Mesenchymal stem cell (in vitro differentiated cells and primary cell): ENCODE measurements around the gene GALNT10.

Experiments used
- DNase-seq: peaks from one replicate; pipeline ENCODE4 v3.0.0-alpha.2; 2013
- H2AFZ ChIP-seq: one replicate; pipeline ENCODE4 v1.6.1; 2013; ENCODE audit warnings: low read depth, mild to moderate bottlenecking, control low read depth, inconsistent platforms, low read length, moderate library complexity
- H2AK5ac ChIP-seq: 2 replicates; pipeline ENCODE4 v1.6.1; 2013; ENCODE audit warnings: low read length, moderate library complexity, mild to moderate bottlenecking, inconsistent platforms; ENCODE audit not compliant: severe bottlenecking
- H2BK120ac ChIP-seq: one replicate; pipeline ENCODE4 v1.6.1; 2013; ENCODE audit warnings: low read depth, mild to moderate bottlenecking, inconsistent platforms, low read length, moderate library complexity
- H2BK12ac ChIP-seq, 2 experiments: one replicate each; pipeline ENCODE4 v1.6.1; 2013; ENCODE audit warnings: inconsistent platforms in 2 of 2, low read length in 2 of 2, mild to moderate bottlenecking in 2 of 2, moderate library complexity in 2 of 2, control low read depth in 1 of 2
- H2BK15ac ChIP-seq: one replicate; pipeline ENCODE4 v1.6.1; 2013; ENCODE audit warnings: mild to moderate bottlenecking, low read depth, inconsistent platforms; ENCODE audit not compliant: poor library complexity, severe bottlenecking
- H2BK5ac ChIP-seq: 2 replicates; pipeline ENCODE4 v1.6.1; 2013; ENCODE audit warnings: low read depth, mild to moderate bottlenecking, low read length, control low read depth, inconsistent platforms; ENCODE audit not compliant: poor library complexity, severe bottlenecking
- H3K14ac ChIP-seq, 2 experiments: one replicate each; pipeline ENCODE4 v1.6.1; 2013; ENCODE audit warnings: inconsistent platforms in 2 of 2, low read length in 2 of 2, control low read depth in 1 of 2, mild to moderate bottlenecking in 1 of 2, moderate library complexity in 1 of 2
- H3K18ac ChIP-seq, 2 experiments: one replicate each; pipeline ENCODE4 v1.6.1; 2013; ENCODE audit warnings: inconsistent platforms in 2 of 2, low read length in 2 of 2, control low read depth in 1 of 2, low read depth in 1 of 2, mild to moderate bottlenecking in 1 of 2
- H3K23ac ChIP-seq, 2 experiments: one replicate each; pipeline ENCODE4 v1.6.1; 2013; ENCODE audit warnings: inconsistent platforms in 2 of 2, low read length in 2 of 2, mild to moderate bottlenecking in 2 of 2, moderate library complexity in 2 of 2, control low read depth in 1 of 2
- H3K27ac ChIP-seq: 2 replicates; pipeline ENCODE4 v1.5.1; 2013; ENCODE audit warnings: mild to moderate bottlenecking, moderate library complexity, low read length, control low read depth, inconsistent platforms; ENCODE audit not compliant: poor library complexity, severe bottlenecking
- H3K27me3 ChIP-seq, 2 experiments: 2 replicates each; pipeline versions ENCODE4 v1.6.1 to v1.7.0; 2013; ENCODE audit warnings: low read length in 2 of 2, mild to moderate bottlenecking in 2 of 2, moderate library complexity in 2 of 2, control low read depth in 1 of 2, inconsistent platforms in 1 of 2; ENCODE audit not compliant: control insufficient read depth in 1 of 2, insufficient read depth in 1 of 2
- H3K36me3 ChIP-seq, 2 experiments: 2 replicates each; pipeline versions ENCODE4 v1.6.1 to v1.7.0; 2013; ENCODE audit warnings: low read length in 2 of 2, control low read depth in 1 of 2, inconsistent platforms in 1 of 2, low read depth in 1 of 2, mild to moderate bottlenecking in 1 of 2; ENCODE audit not compliant: insufficient read depth in 2 of 2, control insufficient read depth in 1 of 2
- H3K4ac ChIP-seq, 2 experiments: one replicate each; pipeline ENCODE4 v1.6.1; 2013; ENCODE audit warnings: inconsistent platforms in 2 of 2, low read length in 2 of 2, mild to moderate bottlenecking in 2 of 2, moderate library complexity in 2 of 2, control low read depth in 1 of 2, low read depth in 1 of 2
- H3K4me1 ChIP-seq: 2 replicates; pipeline ENCODE4 v1.6.1; 2013; ENCODE audit warnings: low read depth, low read length, control low read depth; ENCODE audit not compliant: control insufficient read depth, insufficient read depth
- H3K4me2 ChIP-seq: 2 replicates; pipeline ENCODE4 v1.6.1; 2013; ENCODE audit warnings: low read length, mild to moderate bottlenecking, inconsistent platforms; ENCODE audit not compliant: poor library complexity, severe bottlenecking
- H3K4me3 ChIP-seq, 2 experiments: 2 replicates each; pipeline versions ENCODE4 v1.5.1 to v1.7.0; 2013; ENCODE audit warnings: low read length in 2 of 2, mild to moderate bottlenecking in 2 of 2, control low read depth in 1 of 2, low read depth in 1 of 2; ENCODE audit not compliant: insufficient read depth in 1 of 2
- H3K79me1 ChIP-seq: replicated peaks from 2 replicates; pipeline ENCODE4 v1.6.1; 2013; ENCODE audit warnings: mild to moderate bottlenecking, control low read depth, low read length, inconsistent platforms; ENCODE audit not compliant: poor library complexity, severe bottlenecking
- H3K9ac ChIP-seq: 2 replicates; pipeline ENCODE4 v1.7.0; 2013; ENCODE audit warnings: mild to moderate bottlenecking, low read length, moderate library complexity
- H3K9me3 ChIP-seq: 2 replicates; pipeline ENCODE4 v1.7.0; 2013; ENCODE audit warnings: mild to moderate bottlenecking, low read length; ENCODE audit not compliant: control insufficient read depth
- H4K8ac ChIP-seq: one replicate; pipeline ENCODE4 v1.6.1; 2013; ENCODE audit warnings: inconsistent platforms, mild to moderate bottlenecking, low read length, moderate library complexity
- H4K91ac ChIP-seq: one replicate; pipeline ENCODE4 v1.6.1; 2013; ENCODE audit warnings: mild to moderate bottlenecking, low read length, inconsistent platforms
- WGBS: methylation state at CpG from one replicate; pipeline ENCODE4 v1.1.7; 2013; ENCODE audit warnings: mixed read lengths; 5-methylcytosine and 5-hydroxymethylcytosine counted together

Gene GALNT10

DNA sequence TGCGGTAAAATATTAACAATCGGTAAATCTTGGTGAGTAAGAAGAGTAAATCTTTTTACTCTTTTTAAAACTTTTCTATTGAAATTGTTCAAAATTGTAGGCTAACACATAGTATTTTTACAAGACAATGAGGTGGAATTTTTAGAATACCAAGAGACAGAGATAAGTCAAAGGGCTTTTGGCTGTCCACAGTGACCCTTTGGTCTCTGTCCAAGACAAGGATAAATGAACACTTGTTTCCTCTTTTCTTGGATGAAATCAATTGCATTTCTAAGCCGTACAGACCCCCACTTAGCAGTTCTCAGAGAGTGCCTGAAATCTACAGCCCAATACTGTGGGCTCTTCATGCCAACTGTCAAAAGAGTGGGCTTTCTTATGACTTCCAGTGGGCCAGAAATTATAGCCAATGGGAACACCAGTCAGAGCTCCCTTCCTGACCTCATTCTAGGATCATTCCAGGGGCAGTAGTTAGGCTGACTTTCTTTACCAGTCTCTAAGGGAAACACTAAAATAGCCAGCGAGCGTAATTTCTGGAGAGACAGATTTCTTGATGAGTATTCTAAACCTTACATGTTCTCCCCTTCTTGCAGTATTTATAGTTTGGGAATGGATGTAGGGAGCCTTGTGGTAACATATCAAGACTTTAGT lies 74.1 kb downstream of the GALNT10 start:
- no peak overlapping the region for H4K91ac ChIP-seq
- no peak overlapping the region for H2BK15ac ChIP-seq
- no peak overlapping the region for H3K14ac ChIP-seq
- H3K27ac ChIP-seq = no peak overlapping the region
- no peak overlapping the region for H4K8ac ChIP-seq
- H2AFZ ChIP-seq = no peak overlapping the region
- H2AK5ac ChIP-seq = no peak overlapping the region
- WGBS = 56% methylated on average over 1 of the region's 5 CpGs
- no peak overlapping the region for H3K9ac ChIP-seq
- peaks cover 20% of the 10 kb centered on the region for H3K79me1 ChIP-seq
- DNase-seq = no peak
- no peak overlapping the region for H2BK12ac ChIP-seq
- no peak overlapping the region for H2BK5ac ChIP-seq
- H3K4me1 ChIP-seq = peaks cover 7% of the 10 kb centered on the region
- no peak overlapping the region for H3K23ac ChIP-seq
- no peak overlapping the region for H2BK120ac ChIP-seq
- no peaks in the 10 kb centered on the region for H3K36me3 ChIP-seq
- H3K18ac ChIP-seq = no peak overlapping the region
- no peak overlapping the region for H3K4ac ChIP-seq
- no peak overlapping the region for H3K4me3 ChIP-seq
- H3K27me3 ChIP-seq = no peaks in the 10 kb centered on the region
- no peaks in the 10 kb centered on the region for H3K9me3 ChIP-seq
- H3K4me2 ChIP-seq = no peak overlapping the region

DNA sequence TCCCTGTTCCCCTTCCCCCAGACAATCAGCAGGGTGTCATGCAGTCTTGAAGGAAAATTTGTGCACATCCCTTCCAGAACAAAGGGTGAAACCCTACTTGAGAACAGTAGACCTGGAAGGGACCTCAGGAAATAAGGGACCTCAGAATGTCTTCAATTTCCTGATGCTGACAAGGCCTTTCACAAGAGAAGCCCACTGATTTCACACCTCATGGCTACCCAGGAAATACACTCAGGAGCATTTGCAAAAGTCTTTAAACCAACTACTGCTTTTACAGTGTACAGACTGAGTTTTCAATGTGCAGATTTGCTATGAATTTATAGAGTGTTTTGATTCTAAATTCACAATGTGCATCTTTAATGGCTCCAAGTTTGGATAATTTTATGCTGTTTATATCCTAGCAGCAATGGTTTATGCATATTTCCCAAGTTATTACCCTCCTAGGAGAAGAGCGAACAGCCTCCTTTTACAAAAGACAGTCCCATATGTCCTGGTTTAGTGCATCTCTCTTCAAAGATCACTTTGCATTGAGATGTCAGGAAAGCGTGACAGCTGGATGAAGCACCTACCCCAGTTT lies 74.8 kb downstream of the GALNT10 start:
- Histone ChIP-seq H4K8ac (no peak overlapping the region), H3K27me3 (no peaks in the 10 kb centered on the region), H3K14ac (no peak overlapping the region), H2BK5ac (no peak overlapping the region), H3K9ac (no peak overlapping the region), H3K4me2 (no peak overlapping the region), H2BK12ac (no peak overlapping the region), H3K79me1 (peaks cover 20% of the 10 kb centered on the region), H3K4me1 (peaks cover 5% of the 10 kb centered on the region), H2BK15ac (no peak overlapping the region), H3K9me3 (no peaks in the 10 kb centered on the region), H2AK5ac (no peak overlapping the region), H2BK120ac (no peak overlapping the region), H3K23ac (no peak overlapping the region), H2AFZ (no peak overlapping the region), H3K36me3 (no peaks in the 10 kb centered on the region), H3K27ac (no peak overlapping the region), H3K4me3 (no peak overlapping the region), H3K4ac (no peak overlapping the region), H3K18ac (no peak overlapping the region), H4K91ac (no peak overlapping the region)
- no peak for DNase-seq
- WGBS = 97% methylated on average over 2 of the region's 2 CpGs

DNA sequence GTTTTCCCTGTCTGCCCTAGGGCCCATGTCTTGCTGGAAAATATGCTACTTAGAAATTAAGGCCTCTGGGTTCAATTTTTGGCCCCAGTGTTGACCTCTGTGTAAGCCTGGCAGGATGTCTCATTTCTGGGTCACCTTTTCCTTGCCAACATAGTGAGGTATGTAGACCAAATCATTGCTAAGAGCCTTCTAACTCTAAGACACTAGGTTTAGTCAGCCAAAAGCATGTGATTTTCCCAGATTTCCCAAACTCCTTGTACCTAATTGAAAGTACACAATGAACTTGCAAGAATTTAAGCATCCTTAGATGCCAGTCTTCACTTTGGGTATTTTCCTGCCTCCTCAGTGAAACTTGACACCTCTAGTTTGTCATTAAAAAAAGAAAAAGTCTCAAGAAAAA lies 77.0 kb downstream of the GALNT10 start:
- Histone ChIP-seq H2BK120ac (no peak overlapping the region), H3K27me3 (no peaks in the 10 kb centered on the region), H3K4me1 (peaks cover 5% of the 10 kb centered on the region), H3K4me3 (no peak overlapping the region), H3K9ac (no peak overlapping the region), H2AK5ac (no peak overlapping the region), H3K9me3 (no peaks in the 10 kb centered on the region), H3K4ac (no peak overlapping the region), H3K36me3 (no peaks in the 10 kb centered on the region), H2AFZ (no peak overlapping the region), H3K79me1 (peaks cover 17% of the 10 kb centered on the region), H3K14ac (no peak overlapping the region), H4K8ac (no peak overlapping the region), H2BK12ac (no peak overlapping the region), H3K23ac (no peak overlapping the region), H3K4me2 (no peak overlapping the region), H3K18ac (no peak overlapping the region), H2BK5ac (no peak overlapping the region), H3K27ac (peak overlapping the region; percentile 52), H2BK15ac (no peak overlapping the region), H4K91ac (no peak overlapping the region)
- DNase-seq = no peak

DNA sequence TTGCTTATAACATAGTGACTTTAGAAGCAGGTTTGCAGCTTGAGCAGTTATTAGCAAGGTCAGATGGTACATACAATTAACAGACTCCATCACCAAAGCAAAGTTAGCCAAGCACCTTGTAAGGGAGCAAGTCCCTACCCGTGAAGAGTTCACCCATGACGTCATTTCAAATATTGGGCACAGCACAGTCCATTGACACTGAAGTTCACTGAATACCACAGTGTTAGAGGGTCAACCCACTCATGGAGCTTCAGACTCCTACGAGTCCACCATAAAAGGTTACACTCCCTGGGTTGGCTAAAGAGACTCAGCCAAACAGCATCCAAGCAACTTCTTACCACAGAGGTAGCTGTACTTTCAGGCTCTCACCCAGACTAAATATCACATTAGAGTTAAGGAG lies 77.5 kb downstream of the GALNT10 start:
- Histone ChIP-seq H3K23ac (no peak overlapping the region), H3K9me3 (no peaks in the 10 kb centered on the region), H3K4me1 (peaks cover 9% of the 10 kb centered on the region), H3K9ac (no peak overlapping the region), H2BK15ac (no peak overlapping the region), H2BK12ac (no peak overlapping the region), H4K8ac (peak overlapping the region; percentile 14), H2AK5ac (peak overlapping the region; percentile 68), H3K4me2 (no peak overlapping the region), H2BK5ac (no peak overlapping the region), H3K27me3 (no peaks in the 10 kb centered on the region), H3K14ac (no peak overlapping the region), H2BK120ac (no peak overlapping the region), H4K91ac (no peak overlapping the region), H3K4ac (no peak overlapping the region), H3K18ac (no peak overlapping the region), H3K4me3 (no peak overlapping the region), H3K36me3 (no peaks in the 10 kb centered on the region), H3K79me1 (peaks cover 19% of the 10 kb centered on the region), H2AFZ (no peak overlapping the region), H3K27ac (peak overlapping the region; percentile 60)
- DNase-seq = no peak
- WGBS = 98% methylated on average over 3 of the region's 3 CpGs
